ENCODE results near the gene COQ5.

The COQ5 gene

DNA sequence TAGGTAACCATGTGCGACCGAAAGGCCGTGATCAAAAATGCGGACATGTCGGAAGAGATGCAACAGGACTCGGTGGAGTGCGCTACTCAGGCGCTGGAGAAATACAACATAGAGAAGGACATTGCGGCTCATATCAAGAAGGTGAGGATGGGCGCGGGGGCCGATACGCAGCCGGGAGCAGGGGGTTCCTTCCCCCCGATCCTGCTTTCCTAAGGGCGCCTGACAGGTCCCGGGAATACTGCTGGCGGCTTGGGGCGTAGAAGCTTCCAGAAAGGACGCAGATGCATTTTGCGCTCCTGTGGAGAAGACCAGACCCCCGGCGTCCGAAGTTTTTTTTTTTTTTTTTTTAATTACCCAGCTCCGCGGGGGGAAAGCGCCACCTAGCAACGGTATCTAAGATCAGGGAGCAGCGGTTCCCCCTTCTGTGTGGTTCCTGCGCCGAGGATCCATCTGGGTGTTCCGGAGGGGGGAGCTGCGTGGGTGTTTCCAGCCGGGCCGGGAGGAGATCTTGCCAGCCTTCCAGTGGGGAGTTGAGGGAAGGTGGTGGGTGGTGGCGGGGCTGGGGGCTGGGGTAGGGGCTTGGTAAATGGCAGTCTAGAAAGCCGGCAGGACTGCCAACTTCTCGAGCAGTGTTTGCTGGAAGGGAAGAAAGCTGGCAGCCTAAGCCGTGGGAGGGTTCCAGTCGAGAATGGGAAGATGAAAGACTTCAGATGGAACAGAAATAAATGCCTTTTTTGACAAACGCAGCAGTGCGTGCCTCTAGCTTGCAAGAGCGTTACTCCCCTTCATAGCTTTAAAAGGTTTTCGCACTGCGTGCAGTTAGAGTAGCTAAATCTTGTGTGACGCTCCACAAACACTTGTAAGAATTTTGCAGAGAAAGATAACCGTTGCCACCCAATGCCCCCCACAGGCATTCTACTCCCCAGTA is 32.3 kb downstream of the COQ5 start (continued):
- TF ChIP-seq ZNF626 (tag by site-specific recombination; IDR thresholded peaks at IDR 0.05), result no peak
- TF ChIP-seq ZFP37 (tag by site-specific recombination; IDR thresholded peaks at IDR 0.05), result no peak
- no peak for TF ChIP-seq ZNF707 (tag by site-specific recombination; IDR thresholded peaks at IDR 0.05)
- no peak for TF ChIP-seq ZNF121 (tag by site-specific recombination; IDR thresholded peaks at IDR 0.05)
- TF ChIP-seq ZNF214 (tag by site-specific recombination; IDR thresholded peaks at IDR 0.05; ENCODE audit: borderline replicate concordance), result no peak
- TF ChIP-seq MZF1 (tag by site-specific recombination; IDR thresholded peaks at IDR 0.05; ENCODE audit: borderline replicate concordance), result no peak
- TF ChIP-seq ZNF560 (tag by site-specific recombination; IDR thresholded peaks at IDR 0.05; ENCODE audit: borderline replicate concordance), result no peak
- TF ChIP-seq ZXDB (tag by site-specific recombination; IDR thresholded peaks at IDR 0.05), result peak; percentile 25; the same call in 1 of the 2 replicates
- TF ChIP-seq ZNF830 (tag by site-specific recombination; IDR thresholded peaks at IDR 0.05; ENCODE audit: low read depth), result no peak
- TF ChIP-seq ZFHX2 (tag by site-specific recombination; conservative IDR thresholded peaks at IDR 0.05), result peak; percentile 71
- TF ChIP-seq ZNF362 (tag by site-specific recombination; IDR thresholded peaks at IDR 0.05), result peak; percentile 91
- no peak for TF ChIP-seq ZNF426 (tag by site-specific recombination; IDR thresholded peaks at IDR 0.05)
- peak; percentile 45 for TF ChIP-seq ZNF654 (tag by site-specific recombination; IDR thresholded peaks at IDR 0.05; ENCODE audit: low read depth)
- TF ChIP-seq KLF7 (tag by site-specific recombination; IDR thresholded peaks at IDR 0.05; ENCODE audit: borderline replicate concordance), result no peak
- TF ChIP-seq, protein P1, sequence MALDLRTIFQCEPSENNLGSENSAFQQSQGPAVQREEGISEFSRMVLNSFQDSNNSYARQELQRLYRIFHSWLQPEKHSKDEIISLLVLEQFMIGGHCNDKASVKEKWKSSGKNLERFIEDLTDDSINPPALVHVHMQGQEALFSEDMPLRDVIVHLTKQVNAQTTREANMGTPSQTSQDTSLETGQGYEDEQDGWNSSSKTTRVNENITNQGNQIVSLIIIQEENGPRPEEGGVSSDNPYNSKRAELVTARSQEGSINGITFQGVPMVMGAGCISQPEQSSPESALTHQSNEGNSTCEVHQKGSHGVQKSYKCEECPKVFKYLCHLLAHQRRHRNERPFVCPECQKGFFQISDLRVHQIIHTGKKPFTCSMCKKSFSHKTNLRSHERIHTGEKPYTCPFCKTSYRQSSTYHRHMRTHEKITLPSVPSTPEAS (tag by site-specific recombination; IDR thresholded peaks at IDR 0.05), result no peak
- TF ChIP-seq ZNF658 (tag by site-specific recombination; IDR thresholded peaks at IDR 0.05), result no peak
- TF ChIP-seq, protein P2, sequence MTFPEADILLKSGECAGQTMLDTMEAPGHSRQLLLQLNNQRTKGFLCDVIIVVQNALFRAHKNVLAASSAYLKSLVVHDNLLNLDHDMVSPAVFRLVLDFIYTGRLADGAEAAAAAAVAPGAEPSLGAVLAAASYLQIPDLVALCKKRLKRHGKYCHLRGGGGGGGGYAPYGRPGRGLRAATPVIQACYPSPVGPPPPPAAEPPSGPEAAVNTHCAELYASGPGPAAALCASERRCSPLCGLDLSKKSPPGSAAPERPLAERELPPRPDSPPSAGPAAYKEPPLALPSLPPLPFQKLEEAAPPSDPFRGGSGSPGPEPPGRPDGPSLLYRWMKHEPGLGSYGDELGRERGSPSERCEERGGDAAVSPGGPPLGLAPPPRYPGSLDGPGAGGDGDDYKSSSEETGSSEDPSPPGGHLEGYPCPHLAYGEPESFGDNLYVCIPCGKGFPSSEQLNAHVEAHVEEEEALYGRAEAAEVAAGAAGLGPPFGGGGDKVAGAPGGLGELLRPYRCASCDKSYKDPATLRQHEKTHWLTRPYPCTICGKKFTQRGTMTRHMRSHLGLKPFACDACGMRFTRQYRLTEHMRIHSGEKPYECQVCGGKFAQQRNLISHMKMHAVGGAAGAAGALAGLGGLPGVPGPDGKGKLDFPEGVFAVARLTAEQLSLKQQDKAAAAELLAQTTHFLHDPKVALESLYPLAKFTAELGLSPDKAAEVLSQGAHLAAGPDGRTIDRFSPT (tag by site-specific recombination; IDR thresholded peaks at IDR 0.05), result no peak
- no peak for TF ChIP-seq ZNF555 (tag by site-specific recombination; conservative IDR thresholded peaks at IDR 0.05)
- peak; percentile 6; the same call in 1 of the 2 replicates for TF ChIP-seq IKZF3 (tag by site-specific recombination; IDR thresholded peaks at IDR 0.05)
- peak; percentile 85 for TF ChIP-seq ZNF398 (tag by site-specific recombination; IDR thresholded peaks at IDR 0.05)
- no peak for TF ChIP-seq HOXC10 (CRISPR knock-in tag; IDR thresholded peaks at IDR 0.05)
- TF ChIP-seq, protein P3, sequence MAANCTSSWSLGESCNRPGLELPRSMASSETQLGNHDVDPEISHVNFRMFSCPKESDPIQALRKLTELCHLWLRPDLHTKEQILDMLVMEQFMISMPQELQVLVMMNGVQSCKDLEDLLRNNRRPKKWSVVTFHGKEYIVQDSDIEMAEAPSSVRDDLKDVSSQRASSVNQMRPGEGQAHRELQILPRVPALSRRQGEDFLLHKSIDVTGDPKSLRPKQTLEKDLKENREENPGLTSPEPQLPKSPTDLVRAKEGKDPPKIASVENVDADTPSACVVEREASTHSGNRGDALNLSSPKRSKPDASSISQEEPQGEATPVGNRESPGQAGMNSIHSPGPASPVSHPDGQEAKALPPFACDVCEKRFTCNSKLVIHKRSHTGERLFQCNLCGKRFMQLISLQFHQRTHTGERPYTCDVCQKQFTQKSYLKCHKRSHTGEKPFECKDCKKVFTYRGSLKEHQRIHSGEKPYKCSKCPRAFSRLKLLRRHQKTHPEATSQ (tag by site-specific recombination; IDR thresholded peaks at IDR 0.05), result no peak
- TF ChIP-seq ZNF114 (tag by site-specific recombination; IDR thresholded peaks at IDR 0.05), result no peak
- TF ChIP-seq ZNF544 (tag by site-specific recombination; IDR thresholded peaks at IDR 0.05), result no peak
- TF ChIP-seq ZBTB48 (tag by site-specific recombination; IDR thresholded peaks at IDR 0.05), result no peak
- TF ChIP-seq, protein P4, sequence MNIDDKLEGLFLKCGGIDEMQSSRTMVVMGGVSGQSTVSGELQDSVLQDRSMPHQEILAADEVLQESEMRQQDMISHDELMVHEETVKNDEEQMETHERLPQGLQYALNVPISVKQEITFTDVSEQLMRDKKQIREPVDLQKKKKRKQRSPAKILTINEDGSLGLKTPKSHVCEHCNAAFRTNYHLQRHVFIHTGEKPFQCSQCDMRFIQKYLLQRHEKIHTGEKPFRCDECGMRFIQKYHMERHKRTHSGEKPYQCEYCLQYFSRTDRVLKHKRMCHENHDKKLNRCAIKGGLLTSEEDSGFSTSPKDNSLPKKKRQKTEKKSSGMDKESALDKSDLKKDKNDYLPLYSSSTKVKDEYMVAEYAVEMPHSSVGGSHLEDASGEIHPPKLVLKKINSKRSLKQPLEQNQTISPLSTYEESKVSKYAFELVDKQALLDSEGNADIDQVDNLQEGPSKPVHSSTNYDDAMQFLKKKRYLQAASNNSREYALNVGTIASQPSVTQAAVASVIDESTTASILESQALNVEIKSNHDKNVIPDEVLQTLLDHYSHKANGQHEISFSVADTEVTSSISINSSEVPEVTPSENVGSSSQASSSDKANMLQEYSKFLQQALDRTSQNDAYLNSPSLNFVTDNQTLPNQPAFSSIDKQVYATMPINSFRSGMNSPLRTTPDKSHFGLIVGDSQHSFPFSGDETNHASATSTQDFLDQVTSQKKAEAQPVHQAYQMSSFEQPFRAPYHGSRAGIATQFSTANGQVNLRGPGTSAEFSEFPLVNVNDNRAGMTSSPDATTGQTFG (tag by site-specific recombination; IDR thresholded peaks at IDR 0.05; ENCODE audit: borderline replicate concordance), result no peak
- no peak for TF ChIP-seq ZNF19 (tag by site-specific recombination; IDR thresholded peaks at IDR 0.05; ENCODE audit: low read depth)
- no peak for TF ChIP-seq RBAK (tag by site-specific recombination; IDR thresholded peaks at IDR 0.05)
- TF ChIP-seq ZNF140 (tag by site-specific recombination; IDR thresholded peaks at IDR 0.05), result no peak
- no peak for TF ChIP-seq ZBTB7A (tag by site-specific recombination; IDR thresholded peaks at IDR 0.05; ENCODE audit: low read depth)
